HEK293 (cell line): ENCODE results near the gene TBC1D14.

ENCODE experiments used
- GLI4 ChIP-seq: fragments of 450-650 bp; formaldehyde crosslinking; IDR thresholded peaks from 2 replicates; pipeline ENCODE4 v1.5.1; 2016; ENCODE audit warnings: missing biosample characterization, missing genetic modification characterization
- REST ChIP-seq: fragments of 450-650 bp; formaldehyde crosslinking; IDR thresholded peaks from 2 replicates; pipeline ENCODE4 v1.5.1; 2016; ENCODE audit warnings: missing biosample characterization, missing genetic modification characterization
- SP2 ChIP-seq: fragments of 450-650 bp; formaldehyde crosslinking; IDR thresholded peaks from 2 replicates; pipeline ENCODE4 v1.5.1; 2016; ENCODE audit warnings: missing biosample characterization, missing genetic modification characterization
- ZBTB48 ChIP-seq: fragments of 450-650 bp; formaldehyde crosslinking; IDR thresholded peaks from 2 replicates; pipeline ENCODE4 v1.5.1; 2016; ENCODE audit warnings: missing biosample characterization, missing genetic modification characterization
- ZNF169 ChIP-seq: fragments of 450-650 bp; formaldehyde crosslinking; IDR thresholded peaks from 2 replicates; pipeline ENCODE4 v1.5.1; 2016; ENCODE audit warnings: missing biosample characterization, missing genetic modification characterization
- ZNF560 ChIP-seq: fragments of 450-650 bp; formaldehyde crosslinking; IDR thresholded peaks from 2 replicates; pipeline ENCODE4 v1.5.1; 2017; ENCODE audit warnings: missing biosample characterization, missing genetic modification characterization, borderline replicate concordance
- ZNF76 ChIP-seq: fragments of 450-650 bp; formaldehyde crosslinking; IDR thresholded peaks from 2 replicates; pipeline ENCODE4; 2016; ENCODE audit warnings: low read depth, missing biosample characterization, missing genetic modification characterization, borderline replicate concordance
- ZNF777 ChIP-seq: fragments of 450-650 bp; formaldehyde crosslinking; IDR thresholded peaks from 2 replicates; pipeline ENCODE4 v1.5.1; 2017; ENCODE audit warnings: missing biosample characterization, missing genetic modification characterization, borderline replicate concordance
- ZXDB ChIP-seq: fragments of 450-650 bp; formaldehyde crosslinking; IDR thresholded peaks from 2 replicates; pipeline ENCODE4 v1.5.1; 2016; ENCODE audit warnings: missing biosample characterization, missing genetic modification characterization
- TF ChIP-seq, protein P1 (sequence below): fragments of 450-650 bp; formaldehyde crosslinking; IDR thresholded peaks from 2 replicates; pipeline ENCODE4 v1.5.1; 2016; ENCODE audit warnings: missing biosample characterization, missing genetic modification characterization

DNA sequence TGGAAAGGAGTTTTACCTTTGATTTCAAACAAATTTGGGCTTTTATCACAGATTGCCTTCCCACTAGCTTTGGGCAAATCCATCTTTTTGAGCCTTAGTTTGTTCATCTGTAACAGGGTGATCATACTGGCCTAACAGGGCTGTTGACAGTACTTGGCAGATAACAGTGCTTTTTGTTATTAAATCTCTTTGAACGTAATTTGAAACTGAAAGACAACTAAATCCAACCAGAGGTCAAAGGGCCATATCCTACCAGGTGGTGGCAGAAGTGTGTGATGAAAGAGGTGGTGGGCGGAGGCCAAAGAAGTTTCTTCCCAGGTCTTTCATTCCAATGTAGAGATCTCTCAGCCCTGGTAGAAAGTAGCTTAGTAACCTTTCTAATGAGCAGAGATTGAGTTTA lies 98.3 kb downstream of the TBC1D14 start:
- TF ChIP-seq ZNF76 (no peak), ZNF169 (no peak), ZNF560 (tag by site-specific recombination) (no peak), ZXDB (no peak), SP2 (tag by site-specific recombination) (no peak), ZBTB48 (tag by site-specific recombination) (no peak), ZNF777 (tag by site-specific recombination) (no peak), REST (no peak), GLI4 (tag by site-specific recombination) (no peak)
- TF ChIP-seq, protein P1, sequence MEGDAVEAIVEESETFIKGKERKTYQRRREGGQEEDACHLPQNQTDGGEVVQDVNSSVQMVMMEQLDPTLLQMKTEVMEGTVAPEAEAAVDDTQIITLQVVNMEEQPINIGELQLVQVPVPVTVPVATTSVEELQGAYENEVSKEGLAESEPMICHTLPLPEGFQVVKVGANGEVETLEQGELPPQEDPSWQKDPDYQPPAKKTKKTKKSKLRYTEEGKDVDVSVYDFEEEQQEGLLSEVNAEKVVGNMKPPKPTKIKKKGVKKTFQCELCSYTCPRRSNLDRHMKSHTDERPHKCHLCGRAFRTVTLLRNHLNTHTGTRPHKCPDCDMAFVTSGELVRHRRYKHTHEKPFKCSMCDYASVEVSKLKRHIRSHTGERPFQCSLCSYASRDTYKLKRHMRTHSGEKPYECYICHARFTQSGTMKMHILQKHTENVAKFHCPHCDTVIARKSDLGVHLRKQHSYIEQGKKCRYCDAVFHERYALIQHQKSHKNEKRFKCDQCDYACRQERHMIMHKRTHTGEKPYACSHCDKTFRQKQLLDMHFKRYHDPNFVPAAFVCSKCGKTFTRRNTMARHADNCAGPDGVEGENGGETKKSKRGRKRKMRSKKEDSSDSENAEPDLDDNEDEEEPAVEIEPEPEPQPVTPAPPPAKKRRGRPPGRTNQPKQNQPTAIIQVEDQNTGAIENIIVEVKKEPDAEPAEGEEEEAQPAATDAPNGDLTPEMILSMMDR (tag by site-specific recombination), result no peak
